Stimulated activated CD8-positive, alpha-beta memory T cell treated with anti-CD3 and anti-CD28 coated beads, Interleukin-7, amount 100 ng/mL, for 4 hours (primary cell): ENCODE results near the gene DIP2A.
A peak's percentile ranks its signal among the peaks of the same experiment; 100 is the strongest.

Experiments used
- DNase-seq, 2 donors: peaks; one replicate each; pipeline ENCODE4 v3.0.0-alpha.2; 2020; ENCODE audit warnings: low read depth in 2 of 2

The DIP2A gene

GRCh38 chr21:46597896-46598343 is 139.2 kb downstream of the DIP2A start:
- no peak for DNase-seq

- DNase-seq, result no peak
Measured at GRCh38 chr21:46598581-46599572, 140.2 kb downstream of the DIP2A start.

GRCh38 chr21:46600305-46600704 is 141.6 kb downstream of the DIP2A start:
- no peak for DNase-seq

GRCh38 chr21:46600978-46601377 is 142.3 kb downstream of the DIP2A start:
- no peak for DNase-seq

- DNase-seq, result no peak
Measured at GRCh38 chr21:46603228-46603627, 144.5 kb downstream of the DIP2A start.

GRCh38 chr21:46604329-46604974 is 145.8 kb downstream of the DIP2A start:
- DNase-seq, result no peak

GRCh38 chr21:46604975-46605766 is 146.5 kb downstream of the DIP2A start, which contains the start of gene S100B:
TSS of gene S100B (minus strand) at chr21:46605082. CDS start at chr21:46602415, 2,667 bp downstream.
- no peak for DNase-seq

GRCh38 chr21:46605767-46606426 is 147.2 kb downstream of the DIP2A start:
- DNase-seq, result peak; percentile 19 to 46

GRCh38 chr21:46606427-46606813 is 147.7 kb downstream of the DIP2A start:
- no peak for DNase-seq

GRCh38 chr21:46607636-46608035 is 148.9 kb downstream of the DIP2A start:
- no peak for DNase-seq

GRCh38 chr21:46608672-46609111 is 150.0 kb downstream of the DIP2A start:
- no peak for DNase-seq

GRCh38 chr21:46610018-46610701 is 151.5 kb downstream of the DIP2A start:
- no peak for DNase-seq

GRCh38 chr21:46613391-46613790 is 154.7 kb downstream of the DIP2A start:
- DNase-seq, result no peak

GRCh38 chr21:46616050-46616449 is 157.4 kb downstream of the DIP2A start:
- no peak for DNase-seq

GRCh38 chr21:46616656-46617055 is 158.0 kb downstream of the DIP2A start:
- DNase-seq, result no peak

- DNase-seq, result no peak
Measured at GRCh38 chr21:46617267-46618051, 158.8 kb downstream of the DIP2A start.

GRCh38 chr21:46618738-46619379 is 160.2 kb downstream of the DIP2A start:
- no peak for DNase-seq
